HPDE6-E6E7 (cell line): ENCODE results near the gene HSPA8.

Experiments used
- DNase-seq: peaks from one replicate; pipeline ENCODE4 v3.0.0; 2011; ENCODE audit warnings: missing footprints; ENCODE audit errors: extremely low spot score

HSPA8 gene

GRCh38 chr11:123047266-123047946, 14.5 kb downstream of the HSPA8 start:
- DNase-seq: no peak

- no peak for DNase-seq
Observed at GRCh38 chr11:123046473-123047259, 15.3 kb downstream of the HSPA8 start.

GRCh38 chr11:123045101-123045500, 16.8 kb downstream of the HSPA8 start:
- DNase-seq: no peak

GRCh38 chr11:123041185-123041584, 20.8 kb downstream of the HSPA8 start:
- no peak for DNase-seq

- no peak for DNase-seq
Observed at GRCh38 chr11:123040111-123040432, 21.9 kb downstream of the HSPA8 start.

- no peak for DNase-seq
Observed at GRCh38 chr11:123035831-123036230, 26.1 kb downstream of the HSPA8 start.

GRCh38 chr11:123034597-123034996, 27.3 kb downstream of the HSPA8 start:
- DNase-seq: no peak

- DNase-seq: no peak
Observed at GRCh38 chr11:123033895-123034294, 28.0 kb downstream of the HSPA8 start.

- DNase-seq: no peak
Observed at GRCh38 chr11:123030517-123030916, 31.4 kb downstream of the HSPA8 start.

- DNase-seq: peak; percentile 54
Observed at GRCh38 chr11:123020968-123021367, 41.0 kb downstream of the HSPA8 start.

- no peak for DNase-seq
Observed at GRCh38 chr11:123018702-123019101, 43.2 kb downstream of the HSPA8 start.

- no peak for DNase-seq
Observed at GRCh38 chr11:123011510-123011909, 50.4 kb downstream of the HSPA8 start.
